Dermis blood vessel endothelial cell (primary cell): ENCODE data around the gene UBL3. TPM values are rescaled to one million over a fixed set of nuclear protein-coding genes. Genes with fewer than 3 reads are reported as not detected.

ENCODE experiments used
- DNase-seq: peaks from one replicate; pipeline ENCODE4 v3.0.0; 2010
- total RNA-seq: library from RNA; depleted of rRNA; stranded (reverse); fragments of >200 nt; gene quantifications from 2 replicates; pipeline ENCODE4 v1.2.3, GENCODE V29; 2014

UBL3 gene
- total RNA-seq, 1 donor from 2014 or later: 12.8 TPM

DNA sequence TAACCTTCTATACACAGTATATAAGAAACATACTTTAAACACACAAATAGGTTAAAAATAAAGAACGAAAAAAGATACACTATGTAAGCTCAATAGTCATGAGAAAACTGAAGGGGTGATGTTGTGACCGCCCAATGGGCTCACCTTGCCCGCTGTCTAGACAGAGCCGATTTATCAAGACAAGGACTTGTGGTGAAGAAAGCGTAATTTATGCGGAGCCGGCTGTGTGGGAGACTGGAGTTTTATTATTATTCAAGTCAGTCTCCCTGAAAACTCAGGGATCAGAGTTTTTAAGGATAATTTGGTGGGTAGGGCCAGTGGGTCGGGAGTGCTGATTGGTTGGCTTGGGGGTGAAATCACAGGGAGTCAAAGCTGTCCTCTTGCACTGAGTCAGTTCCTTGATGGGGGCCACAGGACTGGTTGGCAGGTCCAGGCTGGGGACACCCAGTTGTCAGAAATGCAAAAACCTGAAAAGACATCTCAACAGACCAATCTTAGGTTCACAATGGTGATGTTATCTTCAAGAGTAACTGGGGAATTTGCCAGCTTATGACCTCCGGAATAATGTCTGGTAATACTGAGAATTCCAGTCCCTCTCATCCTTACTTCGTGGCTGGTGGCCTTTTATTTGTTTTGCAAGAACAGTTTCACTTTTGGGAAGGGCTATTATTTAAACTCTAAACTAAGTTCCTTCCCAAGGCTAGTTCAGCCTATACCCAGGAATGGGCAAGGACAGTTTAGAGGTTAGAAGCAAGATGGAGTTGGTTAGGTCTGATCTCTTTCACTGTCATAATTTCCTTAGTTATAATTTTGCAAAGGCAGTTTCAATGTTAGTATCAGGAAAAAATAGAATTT lies 96.6 kb downstream of the UBL3 start:
- DNase-seq: no peak

DNA sequence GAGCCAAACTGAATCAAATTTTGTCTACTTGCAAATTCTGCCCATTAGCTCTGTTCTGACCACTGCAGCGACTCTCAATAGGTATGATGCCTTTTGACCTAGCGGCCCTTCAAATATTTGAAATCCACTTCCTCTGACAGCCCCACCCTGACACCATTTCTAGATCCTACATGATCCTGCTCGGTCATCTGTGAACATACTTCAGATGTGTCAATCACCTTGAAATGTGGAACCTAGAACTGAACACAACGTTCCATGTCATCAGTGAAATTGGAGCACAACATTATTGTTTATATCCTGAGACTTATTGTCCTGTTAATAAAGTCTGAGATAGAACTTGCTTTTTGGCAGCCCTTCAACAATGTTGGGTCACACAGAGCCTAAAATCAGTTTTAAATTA lies 98.2 kb downstream of the UBL3 start:
- no peak for DNase-seq

DNA sequence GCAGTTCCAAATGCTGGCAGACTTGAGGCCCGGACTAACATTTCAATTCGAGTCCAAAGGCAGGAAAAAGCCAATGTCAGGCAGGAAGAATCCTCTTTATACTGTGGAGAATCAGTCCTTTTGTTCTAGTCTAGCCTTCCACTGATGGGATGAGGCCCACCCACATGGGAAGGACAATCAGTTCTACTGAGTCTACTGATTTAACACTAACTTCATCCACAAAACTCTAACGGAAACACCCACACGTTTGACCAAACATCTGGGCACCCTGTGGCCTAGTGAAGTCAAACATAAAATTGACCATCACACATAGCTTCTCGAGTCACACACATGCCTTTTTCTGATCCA lies 100.3 kb downstream of the UBL3 start:
- no peak for DNase-seq

DNA sequence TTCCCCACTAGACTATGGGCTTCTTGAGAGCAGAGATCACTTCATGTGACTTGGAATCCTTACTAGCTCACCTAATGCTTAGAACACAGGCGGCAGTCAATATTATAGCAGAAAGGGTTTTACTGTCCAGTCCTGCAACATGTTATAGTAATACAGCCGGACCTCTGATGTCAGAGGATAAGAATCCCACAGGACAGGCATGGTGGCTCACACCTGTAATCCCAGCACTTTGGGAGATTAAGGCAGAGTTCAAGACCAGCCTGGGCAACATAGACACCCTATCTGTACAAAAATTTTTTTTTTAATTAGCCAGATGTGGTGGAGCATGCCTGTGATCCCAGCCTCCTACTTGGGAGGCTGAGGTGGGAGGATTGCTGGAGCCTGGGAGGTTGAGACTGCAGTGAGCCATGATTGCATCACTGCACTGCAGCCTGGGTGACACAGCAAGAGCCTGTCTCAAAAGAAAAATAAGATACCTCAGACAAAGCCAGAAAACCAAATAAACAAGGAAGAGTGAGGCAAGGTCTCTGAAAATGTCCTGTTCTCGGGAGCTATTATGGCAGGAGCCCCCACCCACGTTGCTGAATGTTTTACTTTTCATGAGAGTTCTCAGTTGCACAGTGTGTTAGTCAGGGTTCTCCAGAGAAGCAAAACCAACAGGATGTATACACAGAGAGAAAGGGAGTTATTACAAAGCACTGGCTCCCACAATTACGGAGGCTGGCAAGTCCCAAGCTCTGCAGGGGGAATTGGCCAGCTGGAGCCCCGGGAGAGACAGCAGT lies 100.8 kb downstream of the UBL3 start:
- DNase-seq: no peak

DNA sequence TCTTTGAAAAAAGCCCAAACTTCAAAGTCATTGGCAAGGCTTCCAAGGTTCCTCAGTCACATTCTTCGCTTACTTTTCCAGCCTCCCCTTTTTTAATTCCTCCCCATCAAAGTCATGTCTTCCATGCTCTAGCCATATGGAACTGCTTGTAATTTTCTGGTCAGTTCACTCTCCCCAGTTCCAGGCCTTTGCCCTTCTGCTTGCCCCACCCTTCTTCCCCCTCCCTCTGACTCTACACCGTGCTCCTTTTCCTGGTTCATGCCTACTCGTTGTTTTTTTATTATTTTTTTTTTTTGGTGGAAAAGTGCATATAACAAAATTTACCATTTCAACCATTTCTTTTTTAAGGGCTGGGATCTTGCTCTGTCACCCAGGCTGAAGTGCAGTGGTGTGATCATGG lies 102.3 kb downstream of the UBL3 start:
- no peak for DNase-seq

DNA sequence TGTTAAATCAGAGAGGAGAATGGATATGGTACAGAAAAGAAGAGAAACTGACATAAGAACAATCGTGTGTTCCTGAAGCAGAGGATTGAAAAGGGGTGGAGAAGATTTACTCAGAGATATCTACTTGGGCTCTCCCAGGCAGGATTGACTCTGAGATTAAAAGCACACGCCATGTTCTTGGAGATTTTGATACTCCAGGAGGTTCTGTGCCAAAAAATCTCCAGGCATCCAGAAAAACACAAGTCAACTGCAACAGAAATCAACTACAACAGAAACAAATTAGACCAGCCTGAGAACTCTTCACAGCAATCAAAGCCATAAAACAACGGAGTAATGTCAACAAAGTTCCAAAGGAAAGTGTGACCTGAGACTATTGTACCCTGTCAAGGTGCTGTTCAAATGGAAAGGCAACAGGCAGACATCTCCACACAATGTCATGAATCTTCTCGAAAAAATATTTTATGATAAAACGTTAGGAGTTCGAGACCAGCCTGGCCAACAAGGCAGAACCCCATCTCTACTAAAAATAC lies 104.2 kb downstream of the UBL3 start:
- DNase-seq: no peak

DNA sequence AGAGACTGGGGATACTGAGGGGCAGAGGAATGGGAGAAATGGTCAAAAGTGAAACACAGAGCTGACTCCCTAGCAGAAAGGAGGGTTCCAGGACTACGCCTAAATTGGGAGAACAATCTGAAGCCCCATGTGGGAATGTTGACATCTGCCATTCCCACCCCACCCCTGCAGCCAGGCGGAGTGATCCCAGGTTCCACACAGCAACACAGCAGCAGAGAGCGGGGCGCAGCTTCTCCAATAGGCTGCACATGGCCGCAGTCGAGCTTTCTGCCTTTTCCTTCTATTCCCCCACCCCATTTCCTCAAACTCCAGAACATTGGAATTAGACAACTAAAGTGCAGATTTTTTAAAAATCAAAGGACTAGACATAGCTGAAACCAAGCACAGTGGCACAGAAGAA lies 104.7 kb downstream of the UBL3 start:
- no peak for DNase-seq

DNA sequence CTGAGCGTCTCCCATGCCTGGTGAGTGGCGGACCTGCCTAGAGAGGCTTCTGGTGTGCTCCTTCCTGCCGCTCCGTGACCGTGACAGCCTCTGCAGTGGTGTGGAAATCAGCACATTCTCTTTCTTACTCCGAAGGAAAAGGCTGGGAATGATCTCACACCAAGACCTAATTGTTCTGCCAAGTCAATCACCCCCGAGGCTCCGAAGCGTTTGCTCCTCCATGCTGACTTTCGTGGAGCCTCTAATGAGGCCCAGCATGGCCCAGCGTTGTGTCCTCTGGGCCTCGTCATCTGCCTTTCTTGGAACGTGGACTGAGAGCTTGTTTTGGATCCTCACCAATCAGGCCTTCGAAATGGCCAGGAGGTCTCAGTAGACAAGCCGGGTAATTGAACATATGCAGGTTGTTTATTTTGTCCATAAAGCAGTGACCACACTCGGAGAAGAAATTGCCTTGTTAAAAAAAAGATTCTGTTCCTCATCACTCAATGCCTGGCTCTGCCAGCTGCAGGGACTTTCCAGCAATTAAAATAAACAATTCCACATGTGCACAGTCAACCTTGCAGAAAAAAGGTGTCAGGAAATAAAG lies 107.1 kb downstream of the UBL3 start:
- DNase-seq: no peak

DNA sequence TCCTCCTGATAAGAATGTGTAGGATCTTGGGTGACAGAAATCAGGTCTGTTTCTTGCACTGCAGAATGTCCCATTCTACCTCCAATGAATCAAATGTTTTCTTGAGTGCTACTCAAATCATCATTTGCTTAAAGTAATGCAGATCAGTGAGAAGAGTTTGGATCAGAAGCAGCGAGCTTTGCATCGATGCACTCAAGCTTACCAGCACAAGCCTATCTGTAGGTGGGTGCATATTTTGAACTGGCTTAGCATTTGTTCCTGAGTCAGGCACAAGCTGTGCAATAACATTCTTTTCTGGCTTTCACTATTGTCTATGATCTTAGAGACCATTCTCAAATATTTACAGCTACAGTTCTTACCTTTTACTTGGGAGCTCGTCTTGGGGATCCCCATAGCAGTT lies 109.5 kb downstream of the UBL3 start:
- DNase-seq: no peak

DNA sequence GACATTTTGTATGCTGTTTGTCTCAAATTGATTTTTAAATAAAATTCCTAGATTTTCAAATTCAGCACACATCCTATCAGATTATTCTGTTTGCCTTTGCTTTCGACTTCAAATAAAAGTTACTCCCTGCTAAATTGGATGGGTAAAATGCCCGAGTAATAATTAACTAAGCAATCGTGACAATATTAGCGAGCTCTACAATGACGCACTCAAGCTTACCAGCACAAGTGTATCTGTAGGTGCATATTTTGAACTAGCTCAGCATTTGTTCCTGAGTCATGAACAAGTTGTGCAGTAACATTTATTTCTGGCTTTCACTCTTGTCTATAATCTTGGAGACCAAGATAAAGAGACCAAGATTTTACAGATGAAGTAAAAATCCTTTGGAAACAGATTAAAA lies 113.4 kb downstream of the UBL3 start:
- DNase-seq: no peak

DNA sequence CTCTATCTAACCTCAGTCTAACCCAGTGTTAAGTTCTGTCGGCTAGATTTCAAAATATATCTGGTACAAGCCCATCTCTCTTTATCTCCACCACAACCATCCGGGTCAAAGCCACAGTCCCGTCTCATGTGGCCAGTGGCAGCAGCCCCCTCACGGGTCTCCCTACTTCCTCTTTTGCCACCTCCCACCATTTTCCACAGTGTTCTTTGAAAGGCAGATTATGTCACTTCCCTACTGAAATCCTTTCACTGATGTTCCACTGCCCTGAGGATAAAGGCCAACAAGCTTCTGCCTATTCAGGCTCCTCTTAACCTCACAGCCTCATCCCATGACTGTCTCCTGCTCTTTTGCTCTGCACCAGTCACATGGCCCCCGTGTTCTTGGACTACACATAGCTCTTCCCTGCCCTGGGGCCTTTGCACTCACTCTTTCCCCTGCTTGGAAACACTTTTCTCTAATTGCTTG lies 117.2 kb downstream of the UBL3 start:
- DNase-seq: no peak

DNA sequence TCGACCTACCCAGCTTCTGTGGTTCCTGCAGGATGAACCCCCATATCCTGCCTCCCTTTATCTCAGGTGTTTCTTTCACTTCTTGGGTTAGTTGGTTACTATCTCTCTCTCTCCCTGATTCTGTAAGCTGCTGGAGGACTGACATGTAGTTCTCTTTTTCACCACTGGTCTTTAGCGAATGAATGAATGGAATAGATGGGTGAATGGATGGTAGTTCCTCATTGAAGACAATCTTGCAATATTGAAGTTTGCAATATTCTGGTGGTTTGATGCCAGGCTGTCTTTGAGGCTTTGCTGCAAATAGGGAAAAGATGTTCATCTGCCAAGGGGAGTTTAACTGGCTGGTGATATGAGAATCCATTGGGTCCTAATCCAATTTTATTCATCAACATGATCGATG lies 120.2 kb downstream of the UBL3 start:
- no peak for DNase-seq

DNA sequence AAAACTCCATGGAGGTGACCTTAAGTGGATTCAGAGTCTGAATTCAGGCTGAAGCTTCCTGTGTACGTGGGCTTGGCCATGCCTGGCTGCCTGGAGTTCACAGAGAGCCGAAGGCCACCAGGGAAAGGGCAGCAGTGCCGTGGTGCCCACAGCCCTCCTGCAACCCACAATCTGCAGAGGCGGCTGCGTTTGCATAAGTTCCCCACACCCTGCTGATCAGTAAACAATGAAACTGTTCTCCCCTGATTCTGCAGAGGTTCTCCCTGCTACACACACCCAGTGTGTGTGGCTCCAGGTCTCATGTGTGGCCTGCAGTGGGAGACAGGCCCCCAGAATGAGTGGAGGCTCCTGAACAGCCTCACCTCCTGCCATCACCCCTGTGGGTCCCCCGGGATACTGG lies 128.0 kb downstream of the UBL3 start:
- DNase-seq: no peak

DNA sequence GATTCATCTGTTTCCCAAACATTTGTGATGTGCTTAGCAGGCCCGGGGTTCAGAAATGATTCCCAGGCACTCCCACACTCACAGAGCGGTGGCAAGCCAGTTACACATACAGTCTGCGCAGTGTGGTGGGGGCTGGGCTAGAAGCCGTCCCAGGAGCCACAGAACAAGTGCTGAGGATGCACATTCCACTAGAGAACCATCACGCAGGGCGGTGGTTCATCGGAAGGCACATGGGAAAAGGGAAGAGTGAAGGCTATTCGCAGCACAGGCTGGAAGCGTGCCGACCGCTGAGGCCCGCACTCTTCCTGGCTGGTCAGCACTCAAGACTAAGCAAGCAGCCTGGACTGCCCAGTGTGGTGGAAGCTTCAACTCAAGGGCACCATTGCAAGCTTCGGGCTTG lies 128.7 kb downstream of the UBL3 start:
- no peak for DNase-seq

DNA sequence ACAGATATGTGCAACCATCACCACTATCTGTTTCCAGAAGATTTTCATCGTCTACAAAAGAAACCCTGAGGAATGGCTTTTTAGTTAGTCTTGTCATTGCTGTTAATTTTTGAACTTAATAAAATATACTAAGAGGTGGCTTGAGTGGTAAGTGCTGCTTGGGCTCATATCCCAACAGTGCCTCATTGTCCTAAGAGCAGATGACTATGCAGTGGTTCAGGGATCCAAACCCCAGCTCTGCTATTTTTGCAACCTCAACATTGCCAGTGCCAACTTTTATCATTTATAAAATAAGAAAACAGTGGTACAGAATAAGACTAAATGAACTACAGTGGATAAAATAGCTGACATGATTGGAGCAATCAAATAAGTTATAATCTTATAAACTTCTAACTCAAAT lies 131.7 kb downstream of the UBL3 start:
- DNase-seq: no peak

DNA sequence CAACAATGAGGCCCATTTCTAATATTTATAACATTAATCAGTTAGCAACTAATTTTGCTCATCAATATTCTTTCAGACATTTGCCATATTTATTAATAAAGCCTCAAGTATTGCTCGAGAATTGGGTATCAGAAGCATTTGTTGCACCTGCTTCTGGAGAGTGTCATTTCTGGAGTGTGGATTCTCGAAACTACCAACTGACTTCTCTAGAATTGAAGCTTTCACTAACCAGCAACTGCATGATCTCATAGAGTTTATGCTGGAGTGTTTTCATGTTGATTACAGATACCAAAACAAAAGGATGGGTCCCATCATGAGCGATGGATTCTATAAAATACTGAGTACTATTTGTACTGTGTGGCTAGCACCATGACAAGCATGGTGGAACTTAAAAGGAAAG lies 133.9 kb downstream of the UBL3 start:
- no peak for DNase-seq
